Right hindlimb (tissue), 1 donor: Measurements from ENCODE around the gene FOXF1.

ENCODE experiments used
- DNase-seq: peaks from one replicate; pipeline ENCODE4 v3.0.0-alpha.2; 2018

Gene FOXF1

GRCh38 chr16:86492961-86493629 is 17.2 kb upstream of the FOXF1 start:
- no peak for DNase-seq

DNA sequence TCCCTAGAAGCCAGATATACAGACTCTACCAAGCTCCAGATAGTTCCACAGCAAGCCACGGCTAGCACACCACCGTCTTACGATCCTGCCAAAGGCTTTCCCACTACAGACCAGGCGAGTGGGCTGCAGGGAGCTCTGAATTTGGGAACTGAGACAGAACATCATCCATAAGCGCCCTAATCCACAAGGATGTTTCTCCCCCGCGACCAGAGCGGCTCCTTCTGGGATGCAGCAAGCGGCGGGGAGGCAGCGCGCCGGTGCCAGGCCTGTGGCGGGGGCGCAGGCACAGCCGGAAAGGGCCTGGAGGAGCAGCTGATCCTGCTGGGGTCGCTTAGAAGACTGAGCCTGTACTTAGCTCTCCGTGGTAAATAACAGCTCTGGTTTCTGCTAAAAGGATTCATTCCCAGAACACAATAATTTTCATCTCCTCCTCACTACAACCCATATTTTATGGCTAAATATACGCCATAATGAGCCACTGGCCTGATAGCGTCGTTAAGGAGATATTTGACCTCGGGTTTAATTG is 16.2 kb upstream of the FOXF1 start:
- no peak for DNase-seq

DNA sequence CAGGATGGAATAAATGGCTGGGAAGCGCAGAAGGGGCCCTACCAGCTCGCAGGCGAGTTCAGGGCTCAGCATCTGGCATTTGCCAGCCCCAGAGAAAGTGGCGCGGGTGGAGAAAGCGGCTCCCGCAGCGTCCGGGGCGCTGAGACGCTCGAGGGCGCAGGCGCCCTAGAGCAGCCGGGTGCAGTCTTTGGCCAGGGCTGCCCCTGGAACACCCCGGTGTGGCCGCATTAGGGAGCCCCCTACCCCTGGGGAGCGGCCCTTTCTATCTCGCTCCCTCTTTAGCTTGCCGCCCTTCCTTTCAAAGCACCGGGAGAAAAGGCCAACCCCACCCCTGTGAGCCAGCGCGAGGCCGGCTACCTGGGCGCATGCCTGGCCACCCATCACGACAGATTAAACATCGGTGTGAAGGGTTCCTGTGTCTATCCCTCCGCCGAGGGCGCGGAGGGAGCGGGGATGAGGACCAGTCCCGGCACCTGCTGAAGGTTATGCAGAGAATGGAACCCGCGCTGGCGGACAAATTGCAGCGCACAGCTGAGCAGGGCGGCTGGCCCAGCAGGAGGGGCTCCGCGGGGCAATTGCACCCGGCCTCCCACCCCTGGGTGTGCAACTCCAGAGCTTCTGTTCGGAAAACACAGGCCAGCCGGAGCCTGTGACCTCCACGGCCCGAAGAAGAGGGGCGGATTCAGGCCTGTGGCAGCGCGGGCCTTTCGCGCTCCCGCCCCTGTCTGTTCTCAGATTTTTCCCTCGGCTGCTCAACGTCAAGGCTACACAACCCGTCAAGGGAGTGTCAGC is 15.6 kb upstream of the FOXF1 start:
- DNase-seq, result no peak

- DNase-seq, result no peak
Observed at GRCh38 chr16:86495357-86495701, 15.0 kb upstream of the FOXF1 start.

DNA sequence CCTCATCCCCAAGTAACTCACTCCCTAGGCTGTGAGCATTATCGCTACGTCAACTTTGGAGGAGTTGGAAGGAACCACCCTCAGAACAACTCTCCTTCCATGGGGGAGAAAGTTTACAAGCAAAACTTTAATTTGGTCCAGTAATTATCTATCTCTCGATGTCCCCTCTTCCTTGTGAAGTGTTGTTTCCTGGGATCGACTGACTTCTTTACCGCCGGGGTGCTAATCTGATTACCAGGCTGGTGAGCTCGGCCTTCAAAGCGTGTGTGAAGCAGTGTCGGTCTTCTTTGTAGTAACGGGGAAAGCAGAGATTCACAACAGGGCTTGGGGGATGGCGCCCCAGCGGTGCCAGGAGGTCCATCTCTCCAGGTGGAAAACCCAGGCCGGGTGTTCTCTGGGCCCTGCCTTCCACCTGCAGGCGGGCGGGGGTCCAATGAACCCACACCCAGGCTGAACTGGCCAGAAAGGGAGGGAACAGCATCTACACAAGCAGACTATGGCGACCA is 14.5 kb upstream of the FOXF1 start:
- DNase-seq, result no peak

DNA sequence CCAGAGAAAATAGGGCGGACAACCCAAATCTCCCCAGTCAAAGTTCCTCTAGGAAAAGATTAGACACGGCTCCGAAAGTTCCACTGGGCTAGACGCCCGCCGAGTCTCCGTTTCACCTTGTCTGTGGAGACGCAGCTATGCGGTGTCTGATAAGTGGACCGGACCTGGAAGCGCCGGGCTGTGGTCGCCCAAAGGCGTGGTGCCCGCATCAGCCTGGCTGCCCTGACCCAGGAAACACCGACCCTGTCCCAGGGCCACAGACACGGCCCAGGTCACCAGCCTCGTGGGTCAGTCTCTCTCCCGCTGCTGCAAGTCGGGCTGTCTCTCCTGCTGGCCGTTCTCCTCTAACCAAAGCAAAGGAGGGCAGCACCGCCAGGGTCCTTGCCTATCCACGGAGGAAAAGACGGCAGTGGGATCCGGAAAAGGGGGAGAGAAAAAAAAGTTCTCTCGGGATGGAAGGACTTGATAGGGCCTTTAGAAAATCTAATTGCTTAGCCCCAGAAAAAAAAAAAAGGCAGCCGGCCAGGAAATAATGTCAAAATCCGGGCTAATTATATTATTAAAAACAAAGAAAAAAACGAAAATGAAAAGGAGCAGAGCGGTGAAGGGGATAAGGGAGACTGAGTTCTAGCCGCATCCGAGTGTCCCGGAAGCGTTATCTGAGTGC is 13.9 kb upstream of the FOXF1 start:
- DNase-seq, result no peak

DNA sequence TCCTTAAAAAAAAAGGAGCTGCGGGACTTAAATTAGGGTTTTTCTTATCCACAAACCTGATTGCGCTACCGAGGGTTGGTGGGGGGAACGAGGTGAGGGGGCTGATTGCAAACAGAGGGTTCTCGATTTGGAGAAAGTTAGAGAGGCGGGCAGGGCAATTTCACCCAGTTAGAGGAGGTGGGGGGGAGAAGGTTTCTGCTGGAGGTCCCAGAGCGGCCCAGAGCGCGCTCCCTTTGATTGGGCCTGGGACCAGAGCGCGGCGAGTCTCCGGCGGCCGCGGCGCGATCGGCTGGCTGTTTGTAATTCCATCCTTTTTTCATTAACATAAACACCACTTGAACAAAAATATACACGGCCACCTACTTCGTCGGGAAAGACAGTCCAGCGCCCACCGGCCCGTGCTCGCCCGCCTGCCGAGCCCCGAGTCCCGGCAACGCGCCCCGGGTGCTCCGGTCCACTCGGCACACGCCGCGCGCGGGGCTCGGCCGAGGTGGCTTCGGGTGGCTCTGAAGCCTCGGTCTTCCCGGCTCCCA is 13.3 kb upstream of the FOXF1 start:
- no peak for DNase-seq

GRCh38 chr16:86497551-86498021 is 12.7 kb upstream of the FOXF1 start:
- no peak for DNase-seq

- no peak for DNase-seq
Observed at GRCh38 chr16:86498155-86498670, 12.1 kb upstream of the FOXF1 start.

- no peak for DNase-seq
Observed at GRCh38 chr16:86498671-86499439, 11.5 kb upstream of the FOXF1 start.

DNA sequence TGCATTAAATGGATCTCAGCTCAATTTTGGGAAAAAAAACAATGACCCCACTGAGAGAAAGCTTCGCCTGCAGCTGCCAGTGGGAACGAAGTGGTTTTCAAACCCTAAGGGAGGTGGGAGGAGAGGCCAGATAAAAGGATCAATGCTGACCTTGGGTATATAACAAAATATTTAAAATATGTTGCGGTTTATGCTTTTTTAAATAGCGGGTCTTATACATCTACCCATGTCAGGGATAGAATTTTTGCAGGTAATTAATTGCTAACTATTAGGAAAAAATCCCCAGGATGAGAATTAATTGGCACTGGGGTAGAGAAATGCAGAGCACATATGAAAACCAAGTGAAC is 10.9 kb upstream of the FOXF1 start:
- no peak for DNase-seq

DNA sequence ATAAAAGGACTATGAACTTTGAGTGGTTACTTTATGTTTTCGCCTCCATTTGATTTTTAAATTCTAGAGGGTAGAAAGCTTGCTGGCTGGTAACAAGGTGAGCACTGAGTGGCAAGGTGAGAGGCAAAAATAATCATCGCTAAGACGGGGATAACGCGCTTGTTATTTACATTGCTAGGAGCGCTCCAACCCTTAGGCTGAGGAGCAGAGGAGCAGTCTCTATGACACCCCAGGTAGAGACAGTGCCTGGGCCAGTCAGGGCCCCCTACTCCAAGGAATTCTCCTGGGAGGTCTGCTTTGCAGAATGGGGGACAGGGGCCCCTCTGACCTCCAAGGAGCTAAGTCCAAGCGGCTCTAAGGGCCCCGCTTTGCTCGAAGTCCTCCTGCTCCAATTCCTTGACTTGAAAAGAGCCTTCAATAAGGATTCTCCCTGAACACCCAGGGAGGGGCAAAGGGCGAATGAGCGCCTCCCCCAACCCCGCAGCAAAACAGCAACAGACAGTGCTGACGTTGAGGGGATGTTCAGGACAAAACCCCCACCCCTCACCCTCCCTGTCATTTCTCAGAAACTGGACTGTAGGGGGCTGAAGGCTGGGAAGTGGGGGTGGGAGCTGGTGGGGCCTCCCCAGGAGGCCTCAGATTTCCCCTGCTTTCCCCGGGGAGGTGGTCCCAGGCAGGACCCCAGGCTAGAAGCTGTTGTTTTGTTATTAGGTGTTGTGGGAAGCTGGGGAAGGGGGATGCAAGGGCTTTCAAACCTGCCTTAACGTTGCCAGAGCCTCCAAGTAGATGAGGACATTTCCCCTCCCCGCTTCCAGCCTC is 10.2 kb upstream of the FOXF1 start:
- no peak for DNase-seq

- no peak for DNase-seq
Observed at GRCh38 chr16:86500708-86501510, 9.4 kb upstream of the FOXF1 start.

DNA sequence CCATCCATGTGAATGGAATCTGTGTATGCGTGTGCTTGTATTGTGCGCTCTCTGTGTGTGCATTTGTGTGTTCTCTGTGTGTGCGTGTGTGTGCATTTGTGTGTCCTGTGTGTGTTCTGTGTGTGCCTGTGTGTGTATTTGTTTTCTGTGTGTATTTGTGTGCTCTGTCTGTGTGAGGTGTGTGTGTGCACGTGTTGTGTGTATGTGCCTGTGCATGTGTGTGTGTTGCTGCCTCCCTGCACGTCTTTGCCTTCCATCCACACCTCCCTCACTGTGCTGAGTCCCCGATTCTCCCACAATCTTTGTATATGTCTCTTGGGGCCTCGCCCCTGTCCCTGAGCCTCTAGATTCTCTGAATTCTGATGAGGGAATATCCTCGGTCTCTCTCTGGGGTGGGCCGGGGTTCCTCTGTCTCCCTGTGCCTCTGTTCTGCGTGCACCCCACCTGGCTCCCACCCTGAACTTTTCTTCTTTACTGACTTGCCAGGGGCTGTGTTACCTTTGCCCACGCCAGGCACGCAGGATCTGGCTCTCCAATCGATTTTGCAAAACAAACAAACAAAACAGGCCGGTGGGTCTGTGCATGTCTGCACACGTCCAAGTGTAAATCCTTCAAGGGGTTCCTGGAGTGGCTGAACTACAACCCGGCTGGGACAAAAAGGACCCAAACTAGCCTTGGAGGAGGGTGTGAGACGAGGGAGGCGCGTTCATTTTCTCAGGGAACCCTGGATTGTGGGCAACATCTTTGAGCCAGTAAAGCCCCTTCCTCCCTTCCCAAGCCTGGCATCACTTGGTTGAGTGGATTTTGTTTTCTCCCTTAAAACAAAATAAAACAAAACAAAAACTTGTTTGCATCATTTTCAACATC is 8.1 kb upstream of the FOXF1 start:
- no peak for DNase-seq

DNA sequence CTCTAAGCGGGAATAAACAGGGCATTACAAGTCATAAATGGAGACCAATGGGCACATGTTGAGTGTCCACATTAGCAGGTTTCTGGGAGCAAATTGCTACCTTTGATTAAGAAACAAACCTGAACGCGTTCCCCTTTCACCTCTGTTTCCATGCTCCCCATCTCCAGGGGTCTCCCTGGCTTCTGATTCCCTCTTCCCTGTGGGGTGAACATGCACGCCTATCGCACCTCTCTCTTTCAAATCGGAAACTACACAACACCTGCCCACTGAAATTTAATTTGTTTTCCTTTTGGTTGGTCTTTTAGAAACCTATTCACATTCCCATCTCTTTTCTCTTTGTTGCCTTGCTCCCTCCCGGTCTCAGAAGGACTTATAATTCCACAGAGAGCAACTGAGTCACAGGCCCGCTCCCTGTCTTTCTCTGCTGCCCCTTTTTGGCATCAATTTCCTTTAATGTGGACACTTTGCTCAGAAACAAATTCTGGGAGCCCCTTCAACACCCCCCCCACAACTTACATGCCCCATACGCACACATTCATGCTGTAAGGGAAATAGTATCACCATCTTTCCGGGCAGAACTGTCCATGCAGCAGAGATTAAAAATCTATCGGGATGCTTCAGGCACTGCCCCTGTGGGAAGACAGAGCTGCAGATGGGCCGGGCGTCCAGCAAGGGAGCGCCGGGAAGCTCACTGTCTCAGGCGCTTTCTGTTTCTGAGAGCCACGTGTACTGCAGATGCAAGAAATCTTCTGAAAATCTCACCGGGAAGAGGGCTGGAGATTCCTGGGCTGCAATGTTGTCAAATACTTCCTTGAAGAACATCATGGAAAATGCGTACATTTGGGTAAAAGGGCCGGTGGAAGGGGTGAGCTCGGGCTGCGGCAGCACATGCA is 7.2 kb upstream of the FOXF1 start:
- no peak for DNase-seq

GRCh38 chr16:86503830-86504229 is 6.5 kb upstream of the FOXF1 start:
- no peak for DNase-seq

- DNase-seq, result no peak
Observed at GRCh38 chr16:86504315-86505184, 5.8 kb upstream of the FOXF1 start.
